Upper lobe of left lung (tissue), 6 donors: ENCODE data around the gene TTLL8. TPM values are rescaled to one million over a fixed set of nuclear protein-coding genes. Genes with fewer than 3 reads are reported as not detected.
A peak's percentile ranks its signal among the peaks of the same experiment; 100 is the strongest.

ENCODE experiments used
- ATAC-seq, 2 donors: fragments of 200-7000 bp; cut with Tn5 transposase; one replicate each; pipeline ENCODE4 v1.9.1; 2022; ENCODE audit warnings: mild to moderate bottlenecking in 2 of 2, moderate library complexity in 2 of 2; ENCODE audit not compliant: low FRiP score in 2 of 2
- DNase-seq, 2 donors: peaks; one replicate each; pipeline ENCODE4 v3.0.0-alpha.2; 2019 to 2020
- H3K27ac ChIP-seq, 4 donors: fragments of 200-600 bp; sonication (generic); one replicate each; pipeline ENCODE4 v1.5.1; 2016 to 2019
- H3K27me3 ChIP-seq, 4 donors: fragments of 200-600 bp; sonication (generic); one replicate each; pipeline ENCODE4 v1.5.1; 2017 to 2019
- H3K36me3 ChIP-seq, 4 donors: fragments of 200-600 bp; sonication (generic); one replicate each; pipeline ENCODE4 v1.5.1; 2016 to 2019
- H3K4me1 ChIP-seq, 4 donors: fragments of 200-600 bp; sonication (generic); one replicate each; pipeline ENCODE4 v1.5.1; 2018 to 2019
- H3K4me3 ChIP-seq, 4 donors: fragments of 200-600 bp; sonication (generic); one replicate each; pipeline ENCODE4 v1.5.1; 2017 to 2019; ENCODE audit warnings: mild to moderate bottlenecking in 2 of 4, moderate library complexity in 1 of 4
- H3K9me3 ChIP-seq, 4 donors: fragments of 200-600 bp; sonication (generic); one replicate each; pipeline ENCODE4 v1.5.1; 2018 to 2019
- EP300 ChIP-seq, 4 donors: sonication (generic); formaldehyde crosslinking; IDR thresholded peaks; one replicate each; pipeline ENCODE4 v1.5.1; 2017; ENCODE audit warnings: antibody characterized with exemption in 4 of 4, control low read depth in 2 of 4
- POLR2A ChIP-seq, 4 donors: fragments of 450-650 bp; IDR thresholded peaks; one replicate each; pipeline ENCODE4 v1.5.1; 2016 to 2017; ENCODE audit warnings: antibody characterized with exemption in 4 of 4, mild to moderate bottlenecking in 2 of 4
- POLR2AphosphoS5 ChIP-seq, 2 donors: sonication (generic); formaldehyde crosslinking; IDR thresholded peaks; one replicate each; pipeline ENCODE4 v1.5.1; 2017; ENCODE audit warnings: antibody characterized with exemption in 2 of 2
- WGBS, 2 donors: methylation state at CpG; one replicate each; pipeline ENCODE4 v1.1.5; 2017 to 2018; 5-methylcytosine and 5-hydroxymethylcytosine counted together
- total RNA-seq, 6 donors: library from RNA; depleted of rRNA in 4 of 6; stranded (reverse); fragments of >200 nt in 4 of 6; gene quantifications; one replicate each; pipeline versions ENCODE4 v1.1.0 to v1.2.1, GENCODE V29; 2016 to 2021
- TF ChIP-seq, protein P1 (sequence below), 6 experiments: fragments of 450-650 bp in 4 of 6; fragments of 200-600 bp in 2 of 6; sonication (generic) in 2 of 6; IDR thresholded peaks; one replicate each; pipeline ENCODE4 v1.5.1; 2016 to 2019; ENCODE audit warnings: antibody characterized with exemption in 6 of 6
- donor health status: DM: no; HTN: no; CAD: no; lungs with moderate emphysema.
- donor health status: DM: no; HTN: yes; CAD: no; lungs with severe emphysema.

TTLL8 gene
- total RNA-seq, 6 donors from 2014 or later = not detected

- Histone ChIP-seq H3K27ac (no peak overlapping the region), H3K9me3 (no peaks in the 10 kb centered on the region), H3K27me3 (no peaks in the 10 kb centered on the region), H3K36me3 (no peaks in the 10 kb centered on the region), H3K4me1 (no peaks in the 10 kb centered on the region), H3K4me3 (no peak overlapping the region)
- WGBS, 2 donors = 77 to 82% methylated on average over 25 to 30 of the region's 35 CpGs
- peak in 1 of 2 donors; percentile 71 for DNase-seq
- TF ChIP-seq, protein P1, sequence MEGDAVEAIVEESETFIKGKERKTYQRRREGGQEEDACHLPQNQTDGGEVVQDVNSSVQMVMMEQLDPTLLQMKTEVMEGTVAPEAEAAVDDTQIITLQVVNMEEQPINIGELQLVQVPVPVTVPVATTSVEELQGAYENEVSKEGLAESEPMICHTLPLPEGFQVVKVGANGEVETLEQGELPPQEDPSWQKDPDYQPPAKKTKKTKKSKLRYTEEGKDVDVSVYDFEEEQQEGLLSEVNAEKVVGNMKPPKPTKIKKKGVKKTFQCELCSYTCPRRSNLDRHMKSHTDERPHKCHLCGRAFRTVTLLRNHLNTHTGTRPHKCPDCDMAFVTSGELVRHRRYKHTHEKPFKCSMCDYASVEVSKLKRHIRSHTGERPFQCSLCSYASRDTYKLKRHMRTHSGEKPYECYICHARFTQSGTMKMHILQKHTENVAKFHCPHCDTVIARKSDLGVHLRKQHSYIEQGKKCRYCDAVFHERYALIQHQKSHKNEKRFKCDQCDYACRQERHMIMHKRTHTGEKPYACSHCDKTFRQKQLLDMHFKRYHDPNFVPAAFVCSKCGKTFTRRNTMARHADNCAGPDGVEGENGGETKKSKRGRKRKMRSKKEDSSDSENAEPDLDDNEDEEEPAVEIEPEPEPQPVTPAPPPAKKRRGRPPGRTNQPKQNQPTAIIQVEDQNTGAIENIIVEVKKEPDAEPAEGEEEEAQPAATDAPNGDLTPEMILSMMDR (IDR thresholded peaks at IDR 0.05) = no peak
- TF ChIP-seq POLR2AphosphoS5 (IDR thresholded peaks at IDR 0.05) (no peak), POLR2A (IDR thresholded peaks at IDR 0.05) (no peak), EP300 (IDR thresholded peaks at IDR 0.05) (no peak)
- ATAC-seq = peak; percentile 7 to 9
These were observed 12.7 kb downstream of the TTLL8 start for GRCh38 chr22:50045211-50046018.

DNA sequence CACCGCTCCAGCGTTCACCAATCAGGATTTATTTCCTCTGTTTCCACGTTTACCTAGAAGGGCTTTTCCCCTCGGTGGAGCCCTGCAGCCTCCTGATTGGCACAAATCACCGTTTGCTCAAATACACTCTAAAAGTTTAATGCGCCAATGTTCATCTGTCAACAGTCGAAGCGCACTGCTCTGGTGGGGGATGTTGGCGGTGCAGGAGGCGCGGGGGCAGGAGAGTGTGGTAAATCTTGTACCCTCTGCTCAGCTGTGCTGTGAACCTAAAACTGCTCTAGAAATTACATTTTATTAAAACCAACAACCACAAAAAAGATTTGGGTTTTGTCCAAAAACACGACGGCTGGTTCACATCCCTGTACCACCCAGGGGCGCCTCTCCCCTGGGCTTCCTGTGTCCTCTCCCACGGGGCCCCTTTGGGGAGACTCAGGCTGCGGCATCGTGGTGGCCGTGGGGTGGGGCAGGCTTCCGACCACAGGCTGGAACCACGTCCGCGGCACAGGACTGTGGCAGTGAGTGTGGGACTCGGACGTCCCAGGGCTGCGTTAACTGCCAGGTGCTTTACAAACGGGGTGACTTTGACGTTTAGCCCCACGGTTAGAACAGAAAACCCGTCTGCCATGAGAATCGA, 13.5 kb downstream of the TTLL8 start:
- no peak for ATAC-seq
- H3K36me3 ChIP-seq = no peaks in the 10 kb centered on the region
- no peaks in the 10 kb centered on the region for H3K9me3 ChIP-seq
- H3K4me3 ChIP-seq = no peak overlapping the region
- WGBS, 2 donors = 51 to 60% methylated on average over 19 to 29 of the region's 30 CpGs
- H3K4me1 ChIP-seq = no peaks in the 10 kb centered on the region
- no peak overlapping the region for H3K27ac ChIP-seq
- peak in 1 of 2 donors; percentile 63 for DNase-seq
- no peaks in the 10 kb centered on the region for H3K27me3 ChIP-seq
- TF ChIP-seq POLR2A (IDR thresholded peaks at IDR 0.05) (no peak), POLR2AphosphoS5 (IDR thresholded peaks at IDR 0.05) (no peak), EP300 (IDR thresholded peaks at IDR 0.05) (no peak)
- TF ChIP-seq, protein P1 (IDR thresholded peaks at IDR 0.05) = no peak

DNA sequence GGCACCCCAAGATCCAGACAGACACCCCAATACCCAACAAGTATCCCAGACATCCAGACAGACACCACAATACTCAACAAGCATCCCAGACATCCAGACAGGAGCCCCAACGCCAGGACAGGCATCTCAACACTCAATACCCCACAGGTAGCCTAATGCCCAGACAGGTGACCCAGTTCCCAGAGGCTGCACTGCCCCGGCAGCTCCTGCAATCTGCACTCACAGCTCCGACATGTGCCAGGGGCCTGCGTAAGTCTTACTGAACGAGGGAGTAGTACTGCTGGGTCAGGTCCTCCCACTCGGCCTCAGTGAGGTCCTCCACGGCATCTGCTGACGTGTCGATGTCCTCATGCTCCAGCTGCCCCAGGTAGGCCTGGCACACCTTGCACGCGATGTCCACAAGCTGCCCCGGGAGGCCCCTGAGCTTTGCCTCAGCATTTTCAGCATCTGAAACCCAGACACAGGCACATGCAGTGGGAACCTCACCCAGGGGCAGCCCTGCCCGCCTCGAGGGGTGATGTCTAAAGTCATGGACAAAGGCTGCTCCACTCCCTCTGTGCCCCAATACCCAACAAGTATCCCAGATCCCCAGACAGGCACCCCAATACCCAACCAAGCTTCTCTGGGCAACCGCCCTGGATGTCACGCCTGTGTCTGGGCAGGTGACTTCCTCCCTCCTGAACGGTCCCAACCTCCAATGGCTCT, 16.6 kb downstream of the TTLL8 start:
- no peak for DNase-seq
- WGBS, 2 donors = 86 to 90% methylated on average over 9 to 17 of the region's 17 CpGs
- no peak overlapping the region for H3K4me3 ChIP-seq
- ATAC-seq = no peak
- H3K27ac ChIP-seq = no peak overlapping the region
- no peaks in the 10 kb centered on the region for H3K4me1 ChIP-seq
- H3K27me3 ChIP-seq = no peaks in the 10 kb centered on the region
- H3K36me3 ChIP-seq = no peaks in the 10 kb centered on the region
- TF ChIP-seq POLR2AphosphoS5 (IDR thresholded peaks at IDR 0.05) (no peak), EP300 (IDR thresholded peaks at IDR 0.05) (no peak), POLR2A (IDR thresholded peaks at IDR 0.05) (no peak)
- TF ChIP-seq, protein P1 (IDR thresholded peaks at IDR 0.05) = no peak
- H3K9me3 ChIP-seq = peaks cover 0 to 9% (median 0%) of the 10 kb centered on the region in 4 donors

GRCh38 chr22:50040717-50041116, 17.4 kb downstream of the TTLL8 start:
- Histone ChIP-seq H3K4me3 (no peak overlapping the region), H3K27ac (no peak overlapping the region), H3K4me1 (no peaks in the 10 kb centered on the region), H3K36me3 (no peaks in the 10 kb centered on the region), H3K27me3 (no peaks in the 10 kb centered on the region), H3K9me3 (peaks cover 0 to 9% (median 0%) of the 10 kb centered on the region in 4 donors)
- DNase-seq (no peak), ATAC-seq (no peak)
- TF ChIP-seq EP300 (IDR thresholded peaks at IDR 0.05) (no peak), POLR2A (IDR thresholded peaks at IDR 0.05) (no peak), POLR2AphosphoS5 (IDR thresholded peaks at IDR 0.05) (no peak)
- TF ChIP-seq, protein P1 (IDR thresholded peaks at IDR 0.05) = no peak
- WGBS, 2 donors = 85 to 90% methylated on average over 5 to 7 of the region's 7 CpGs
